ENCODE data around the gene GGT1.
"Not testable (repeated sequence)": the region's sequence is repeated elsewhere in the genome, so short reads cannot be mapped to it uniquely, and the experiment has no call there.

GGT1 gene

GRCh38 chr22:24602847-24603769, at the start of gene GGT1:
Gene GGT1, plus strand, starts transcription at chr22:24603193. Its CDS starts 7,889 bp downstream, at chr22:24611082.
- DNase-seq (ENCODE audit: low spot score), result not testable (repeated sequence)

GRCh38 chr22:24553597-24554312, 49.2 kb upstream of the GGT1 start:
- no peak for DNase-seq (ENCODE audit: low spot score)

GRCh38 chr22:24554313-24555164, 48.5 kb upstream of the GGT1 start, which contains the start of gene GUCD1:
Gene GUCD1, minus strand, starts transcription at chr22:24555138. Its CDS starts 147 bp downstream, at chr22:24554991.
- DNase-seq (ENCODE audit: low spot score), result no peak

GRCh38 chr22:24555165-24556039, 47.6 kb upstream of the GGT1 start, which contains the start of gene SNRPD3:
Gene SNRPD3, plus strand, starts transcription at chr22:24555999. Its CDS starts 1,676 bp downstream, at chr22:24557675.
- peak; percentile 89 for DNase-seq (ENCODE audit: low spot score)

GRCh38 chr22:24559471-24559870, 43.5 kb upstream of the GGT1 start:
- DNase-seq (ENCODE audit: low spot score), result no peak

GRCh38 chr22:24563246-24563645, 39.7 kb upstream of the GGT1 start:
- DNase-seq (ENCODE audit: low spot score), result no peak

GRCh38 chr22:24564376-24565058, 38.5 kb upstream of the GGT1 start:
- no peak for DNase-seq (ENCODE audit: low spot score)

- no peak for DNase-seq (ENCODE audit: low spot score)
Observed at GRCh38 chr22:24565077-24565476, 37.9 kb upstream of the GGT1 start.

GRCh38 chr22:24566899-24567511, 36.0 kb upstream of the GGT1 start:
- no peak for DNase-seq (ENCODE audit: low spot score)

GRCh38 chr22:24567668-24568067, 35.3 kb upstream of the GGT1 start:
- DNase-seq (ENCODE audit: low spot score), result no peak

- no peak for DNase-seq (ENCODE audit: low spot score)
Observed at GRCh38 chr22:24571266-24571665, 31.7 kb upstream of the GGT1 start.

- DNase-seq (ENCODE audit: low spot score), result no peak
Observed at GRCh38 chr22:24576778-24577177, 26.2 kb upstream of the GGT1 start.

GRCh38 chr22:24578355-24579257, 24.4 kb upstream of the GGT1 start:
- DNase-seq (ENCODE audit: low spot score), result peak; percentile 43

GRCh38 chr22:24579258-24579601, 23.8 kb upstream of the GGT1 start:
- no peak for DNase-seq (ENCODE audit: low spot score)

- no peak for DNase-seq (ENCODE audit: low spot score)
Observed at GRCh38 chr22:24580276-24580675, 22.7 kb upstream of the GGT1 start.

GRCh38 chr22:24582056-24582814, 20.8 kb upstream of the GGT1 start:
- no peak for DNase-seq (ENCODE audit: low spot score)

- no peak for DNase-seq (ENCODE audit: low spot score)
Observed at GRCh38 chr22:24583221-24584165, 19.5 kb upstream of the GGT1 start.
